Endothelial cell of umbilical vein (primary cell): ENCODE results near the gene ACTL8.

ENCODE experiments used
- EZH2 ChIP-seq: IDR thresholded peaks from 2 replicates; pipeline ENCODE4 v1.6.1; 2012; ENCODE audit warnings: borderline replicate concordance, low read depth, mild to moderate bottlenecking, moderate library complexity, low read length, inconsistent platforms; ENCODE audit not compliant: severe bottlenecking
- FOS ChIP-seq: IDR thresholded peaks from 2 replicates; pipeline ENCODE4 v1.6.1; 2011; ENCODE audit warnings: mild to moderate bottlenecking, low read length, moderate library complexity, borderline replicate concordance; ENCODE audit not compliant: insufficient read depth
- POLR2A ChIP-seq: IDR thresholded peaks from 2 replicates; pipeline ENCODE4 v1.6.1; 2012; ENCODE audit warnings: low read depth, mild to moderate bottlenecking, control low read depth, low read length
- TF ChIP-seq, protein P1 (sequence below), 2 donors: IDR thresholded peaks; 1 replicate in 1 of 2; 2 replicates in 1 of 2; pipeline ENCODE4 v1.5.1; 2011; ENCODE audit warnings: low read length in 2 of 2, mild to moderate bottlenecking in 2 of 2, moderate library complexity in 2 of 2, control low read depth in 1 of 2, inconsistent platforms in 1 of 2, low read depth in 1 of 2; ENCODE audit not compliant: insufficient read depth in 1 of 2; ENCODE audit errors: extremely low read depth in 1 of 2

DNA sequence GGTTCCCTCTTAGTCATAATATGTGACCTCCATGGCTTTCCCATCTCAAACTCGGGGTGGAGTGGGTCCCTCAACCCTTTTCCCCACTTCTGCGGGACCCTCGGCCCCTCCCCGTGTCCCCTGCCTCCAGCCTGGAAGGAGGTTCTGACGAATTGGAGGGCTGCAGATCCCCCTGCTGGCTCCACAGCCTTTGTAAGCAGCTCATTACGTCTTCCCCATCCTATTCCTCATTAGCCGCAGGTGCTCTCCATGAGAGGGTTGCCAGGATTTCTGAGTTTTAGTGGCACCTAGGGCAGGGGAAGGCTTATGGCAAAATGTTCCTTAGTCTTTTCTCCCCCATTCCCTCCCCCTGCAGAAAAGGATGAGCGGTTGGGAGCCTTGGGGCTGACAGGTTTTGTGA is 8.3 kb downstream of the ACTL8 start:
- TF ChIP-seq, protein P1, sequence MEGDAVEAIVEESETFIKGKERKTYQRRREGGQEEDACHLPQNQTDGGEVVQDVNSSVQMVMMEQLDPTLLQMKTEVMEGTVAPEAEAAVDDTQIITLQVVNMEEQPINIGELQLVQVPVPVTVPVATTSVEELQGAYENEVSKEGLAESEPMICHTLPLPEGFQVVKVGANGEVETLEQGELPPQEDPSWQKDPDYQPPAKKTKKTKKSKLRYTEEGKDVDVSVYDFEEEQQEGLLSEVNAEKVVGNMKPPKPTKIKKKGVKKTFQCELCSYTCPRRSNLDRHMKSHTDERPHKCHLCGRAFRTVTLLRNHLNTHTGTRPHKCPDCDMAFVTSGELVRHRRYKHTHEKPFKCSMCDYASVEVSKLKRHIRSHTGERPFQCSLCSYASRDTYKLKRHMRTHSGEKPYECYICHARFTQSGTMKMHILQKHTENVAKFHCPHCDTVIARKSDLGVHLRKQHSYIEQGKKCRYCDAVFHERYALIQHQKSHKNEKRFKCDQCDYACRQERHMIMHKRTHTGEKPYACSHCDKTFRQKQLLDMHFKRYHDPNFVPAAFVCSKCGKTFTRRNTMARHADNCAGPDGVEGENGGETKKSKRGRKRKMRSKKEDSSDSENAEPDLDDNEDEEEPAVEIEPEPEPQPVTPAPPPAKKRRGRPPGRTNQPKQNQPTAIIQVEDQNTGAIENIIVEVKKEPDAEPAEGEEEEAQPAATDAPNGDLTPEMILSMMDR (IDR thresholded peaks at IDR 0.05; ENCODE audit: extremely low read depth in 1 of 2, insufficient read depth in 1 of 2, low read depth in 1 of 2, low read length in 2 of 2): no peak
- TF ChIP-seq POLR2A: no peak
- TF ChIP-seq FOS: no peak
- no peak for TF ChIP-seq EZH2
